ENCODE results near the gene CRCP. TPM values are rescaled to one million over a fixed set of nuclear protein-coding genes. Genes with fewer than 3 reads are reported as not detected.
A peak's percentile ranks its signal among the peaks of the same experiment; 100 is the strongest.

CRCP gene
- total RNA-seq, 1 donor from 2014 or later = 35.5 TPM

DNA sequence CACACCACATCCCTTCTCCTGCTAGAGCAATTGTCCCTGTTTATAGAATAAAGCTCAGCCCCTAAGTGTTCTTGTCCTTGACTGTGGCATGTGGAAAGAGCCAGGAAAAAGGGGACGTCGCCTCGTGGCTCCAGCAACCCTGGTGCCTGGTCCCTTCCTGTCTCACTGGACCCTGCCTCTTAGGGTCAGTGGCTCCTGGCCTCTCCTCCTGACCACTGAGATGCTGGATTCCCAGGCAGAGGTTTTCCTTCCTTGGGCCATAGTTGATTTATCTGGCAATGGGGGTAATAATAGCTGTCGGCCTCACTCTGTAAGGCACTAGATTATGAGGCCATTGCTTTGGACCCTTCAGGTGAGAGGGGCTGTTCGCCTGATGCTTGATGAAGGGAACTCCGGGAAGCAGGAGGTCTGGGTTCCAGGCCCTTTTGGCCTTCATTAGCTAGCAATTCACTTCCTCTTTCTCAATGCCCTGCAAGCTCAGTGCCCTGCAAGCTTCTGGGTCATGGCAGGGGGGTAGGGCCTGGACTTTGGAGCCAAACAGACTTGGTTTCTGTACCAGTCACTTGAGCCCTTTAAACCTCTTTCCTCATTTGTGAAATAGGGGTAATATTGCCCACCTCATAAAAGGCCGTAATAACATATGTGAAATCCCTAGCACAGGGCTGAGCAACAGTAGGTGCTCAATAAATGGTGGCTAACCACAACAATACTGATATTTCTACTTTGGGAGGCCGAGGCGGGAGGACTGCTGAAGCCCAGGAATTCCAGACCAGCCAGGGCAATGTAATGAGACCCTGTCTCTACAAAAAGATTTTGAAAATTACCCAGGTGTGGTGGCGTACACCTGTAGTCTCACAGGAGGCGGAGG is 38.0 kb upstream of the CRCP start:
- DNase-seq = no peak
- intact Hi-C loops (cut with DNase I) = no loop called here
- H3K4me1 ChIP-seq = peaks cover 19% of the 10 kb centered on the region
- peaks cover 17% of the 10 kb centered on the region for H3K36me3 ChIP-seq
- H3K27ac ChIP-seq = peak overlapping the region; percentile 81
- H3K9me3 ChIP-seq = no peaks in the 10 kb centered on the region
- TF ChIP-seq, protein P1, sequence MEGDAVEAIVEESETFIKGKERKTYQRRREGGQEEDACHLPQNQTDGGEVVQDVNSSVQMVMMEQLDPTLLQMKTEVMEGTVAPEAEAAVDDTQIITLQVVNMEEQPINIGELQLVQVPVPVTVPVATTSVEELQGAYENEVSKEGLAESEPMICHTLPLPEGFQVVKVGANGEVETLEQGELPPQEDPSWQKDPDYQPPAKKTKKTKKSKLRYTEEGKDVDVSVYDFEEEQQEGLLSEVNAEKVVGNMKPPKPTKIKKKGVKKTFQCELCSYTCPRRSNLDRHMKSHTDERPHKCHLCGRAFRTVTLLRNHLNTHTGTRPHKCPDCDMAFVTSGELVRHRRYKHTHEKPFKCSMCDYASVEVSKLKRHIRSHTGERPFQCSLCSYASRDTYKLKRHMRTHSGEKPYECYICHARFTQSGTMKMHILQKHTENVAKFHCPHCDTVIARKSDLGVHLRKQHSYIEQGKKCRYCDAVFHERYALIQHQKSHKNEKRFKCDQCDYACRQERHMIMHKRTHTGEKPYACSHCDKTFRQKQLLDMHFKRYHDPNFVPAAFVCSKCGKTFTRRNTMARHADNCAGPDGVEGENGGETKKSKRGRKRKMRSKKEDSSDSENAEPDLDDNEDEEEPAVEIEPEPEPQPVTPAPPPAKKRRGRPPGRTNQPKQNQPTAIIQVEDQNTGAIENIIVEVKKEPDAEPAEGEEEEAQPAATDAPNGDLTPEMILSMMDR (IDR thresholded peaks at IDR 0.05) = no peak
- no peaks in the 10 kb centered on the region for H3K27me3 ChIP-seq (ENCODE audit: low read depth)
- ATAC-seq = no peak
- H3K4me3 ChIP-seq = peak overlapping the region; percentile 82

GRCh38 chr7:66078067-66078466 is 36.6 kb upstream of the CRCP start:
- ATAC-seq = no peak
- peaks cover 31% of the 10 kb centered on the region for H3K36me3 ChIP-seq
- intact Hi-C loops (cut with DNase I) = no loop called here
- no peaks in the 10 kb centered on the region for H3K27me3 ChIP-seq (ENCODE audit: low read depth)
- H3K9me3 ChIP-seq = no peaks in the 10 kb centered on the region
- no peak overlapping the region for H3K4me3 ChIP-seq
- peaks cover 19% of the 10 kb centered on the region for H3K4me1 ChIP-seq
- DNase-seq = no peak
- no peak overlapping the region for H3K27ac ChIP-seq
- TF ChIP-seq, protein P1 (IDR thresholded peaks at IDR 0.05) = no peak

DNA sequence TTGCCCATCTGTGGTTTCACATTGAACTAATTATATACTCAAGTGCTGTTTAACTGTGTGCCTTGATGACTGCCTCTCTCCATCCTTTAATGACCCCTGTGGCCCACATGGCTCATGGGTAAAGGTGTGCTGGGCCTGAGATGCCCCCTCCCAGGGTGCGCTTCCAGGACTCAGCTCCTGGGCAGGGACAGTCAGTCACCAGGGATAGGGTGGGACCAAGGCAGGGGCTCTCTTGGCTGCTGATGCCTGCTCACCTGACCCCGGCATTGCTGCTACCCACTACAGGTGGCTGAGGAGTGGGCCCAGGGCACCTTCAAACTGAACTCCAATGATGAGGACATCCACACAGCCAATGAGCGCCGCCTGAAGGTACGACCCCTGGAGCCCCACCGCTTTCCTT is 32.6 kb upstream of the CRCP start:
- TF ChIP-seq, protein P1 (IDR thresholded peaks at IDR 0.05) = no peak
- peaks cover 14% of the 10 kb centered on the region for H3K4me1 ChIP-seq
- H3K27me3 ChIP-seq (ENCODE audit: low read depth) = no peaks in the 10 kb centered on the region
- no peak overlapping the region for H3K4me3 ChIP-seq
- no peak overlapping the region for H3K27ac ChIP-seq
- peaks cover 65% of the 10 kb centered on the region for H3K36me3 ChIP-seq
- intact Hi-C loops (cut with DNase I) = no loop called here
- no peaks in the 10 kb centered on the region for H3K9me3 ChIP-seq
- ATAC-seq (no peak), DNase-seq (no peak)

- TF ChIP-seq, protein P1 (IDR thresholded peaks at IDR 0.05) = no peak
- no peak overlapping the region for H3K4me3 ChIP-seq
- H3K9me3 ChIP-seq = no peaks in the 10 kb centered on the region
- no peak for DNase-seq
- H3K4me1 ChIP-seq = peaks cover 9% of the 10 kb centered on the region
- no peak overlapping the region for H3K27ac ChIP-seq
- no peaks in the 10 kb centered on the region for H3K27me3 ChIP-seq (ENCODE audit: low read depth)
- no peak for ATAC-seq
- peaks cover 71% of the 10 kb centered on the region for H3K36me3 ChIP-seq
- intact Hi-C loops (cut with DNase I) = no loop called here
Measured at GRCh38 chr7:66082886-66083415, 31.7 kb upstream of the CRCP start.

DNA sequence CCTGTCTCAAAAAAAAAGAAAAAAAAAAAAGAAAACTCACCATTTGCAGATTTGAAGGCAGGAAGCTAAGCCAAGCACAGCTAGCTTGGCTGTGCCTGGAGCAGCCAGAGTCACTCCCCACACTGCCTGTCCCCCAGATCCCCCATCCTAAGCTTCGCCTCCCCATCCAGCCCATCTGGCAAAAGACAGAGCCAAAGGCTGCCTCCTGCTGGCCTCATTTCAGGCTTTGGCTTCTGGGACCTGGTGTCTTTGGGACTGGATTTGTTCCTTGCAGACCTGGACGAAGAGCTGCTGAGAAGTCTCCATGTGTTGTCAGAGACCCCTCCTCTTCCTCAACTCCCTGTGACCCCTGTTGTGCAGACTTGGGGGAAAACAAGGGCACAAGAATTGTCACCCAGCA is 31.0 kb upstream of the CRCP start:
- DNase-seq (no peak), ATAC-seq (no peak)
- Histone ChIP-seq H3K36me3 (peaks cover 66% of the 10 kb centered on the region), H3K9me3 (no peaks in the 10 kb centered on the region), H3K4me3 (no peak overlapping the region), H3K27me3 (ENCODE audit: low read depth) (no peaks in the 10 kb centered on the region), H3K27ac (no peak overlapping the region), H3K4me1 (peaks cover 9% of the 10 kb centered on the region)
- intact Hi-C loops (cut with DNase I) = no loop called here
- TF ChIP-seq, protein P1 (IDR thresholded peaks at IDR 0.05) = no peak

All from lower lobe of right lung (tissue), 2 donors.